Measurements from ENCODE around the gene CAPN14.
"Not testable (repeated sequence)": the region's sequence is repeated elsewhere in the genome, so short reads cannot be mapped to it uniquely, and the experiment has no call there.

CAPN14 gene

DNA sequence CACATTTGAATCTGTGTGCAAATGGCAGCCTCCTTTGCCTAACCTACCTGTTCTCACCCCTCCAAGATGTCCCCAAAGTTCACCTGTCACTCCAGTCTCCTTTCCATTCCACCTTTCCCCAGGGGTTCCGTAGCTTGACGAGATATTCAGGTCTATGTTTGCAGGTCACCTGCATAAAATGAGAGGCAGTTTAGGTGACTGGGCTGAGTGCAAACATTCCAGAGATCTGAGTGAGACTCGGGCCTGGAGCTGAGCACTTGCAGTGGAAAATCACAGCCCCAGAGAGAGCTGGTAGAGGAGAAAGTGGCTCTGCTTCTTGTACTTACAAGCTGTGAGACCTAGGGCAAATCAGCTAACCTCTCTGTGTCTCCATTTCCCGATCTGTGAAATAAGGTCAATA is 20.1 kb downstream of the CAPN14 start:
- DNase-seq (ENCODE audit: low read depth in 2 of 2): no peak

DNA sequence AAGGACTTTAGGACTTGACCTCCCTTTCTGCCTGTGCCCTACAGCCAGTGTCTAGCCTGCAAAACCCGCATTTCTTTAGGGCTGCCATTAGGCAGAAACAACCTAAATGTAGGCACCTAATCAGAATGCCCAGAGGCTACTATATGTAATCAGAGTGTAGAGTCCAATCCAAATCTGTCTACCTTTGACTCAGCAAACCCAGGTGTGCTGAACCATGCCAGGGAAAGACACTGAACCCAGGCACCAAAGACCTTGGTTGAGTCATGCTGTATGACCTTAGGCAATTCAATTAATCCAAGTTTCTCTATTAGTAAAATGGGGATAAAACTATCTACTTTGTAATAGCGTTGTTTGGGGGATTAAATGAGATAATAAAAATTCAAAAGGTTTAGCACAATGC is 20.7 kb downstream of the CAPN14 start:
- DNase-seq (ENCODE audit: low read depth in 2 of 2): no peak

DNA sequence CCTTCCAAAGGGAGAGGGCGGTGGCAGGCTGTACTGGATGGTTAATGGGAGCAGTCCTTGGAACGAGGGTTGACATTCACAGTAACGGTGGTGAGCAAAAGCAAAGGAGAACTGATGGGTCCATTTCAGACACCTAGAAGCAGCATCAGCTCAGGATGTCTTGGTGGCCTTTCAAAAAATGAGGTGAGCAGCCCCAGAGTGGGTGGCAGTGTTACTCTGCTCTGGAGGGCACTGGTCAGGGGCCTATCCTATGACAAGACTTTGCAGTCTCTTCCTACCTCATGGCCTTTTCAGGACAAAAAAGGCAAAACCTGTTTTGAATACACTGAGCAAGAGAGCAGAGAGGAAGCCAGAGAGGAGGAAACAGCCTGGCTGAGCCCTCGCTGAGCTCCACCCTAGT is 23.5 kb downstream of the CAPN14 start:
- no peak for DNase-seq (ENCODE audit: low read depth in 2 of 2)

- DNase-seq (ENCODE audit: low read depth in 2 of 2): no peak
These were observed 24.4 kb downstream of the CAPN14 start for GRCh38 chr2:31192851-31193392.

DNA sequence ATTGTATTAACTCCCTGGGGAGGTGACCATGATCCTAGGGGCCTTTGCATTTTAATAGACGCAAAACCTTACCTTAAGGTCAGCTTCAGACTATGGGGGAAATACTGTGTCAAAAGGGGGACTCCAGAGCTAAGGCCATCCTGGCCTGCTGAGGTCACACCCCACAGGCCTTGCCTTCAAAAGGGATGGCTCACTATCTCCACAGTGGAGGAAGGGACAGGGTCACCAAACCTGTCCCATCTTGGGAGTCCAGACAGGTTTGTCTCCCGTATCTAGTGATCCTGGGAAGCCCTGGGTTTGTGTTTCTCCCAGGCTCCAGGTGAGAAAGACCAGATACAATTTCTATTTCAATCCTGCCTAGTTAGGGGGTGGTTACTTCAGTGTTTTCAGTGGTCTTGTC is 24.9 kb downstream of the CAPN14 start:
- no peak for DNase-seq (ENCODE audit: low read depth in 2 of 2)

GRCh38 chr2:31191931-31192330 is 25.4 kb downstream of the CAPN14 start:
- no peak for DNase-seq (ENCODE audit: low read depth in 2 of 2)

DNA sequence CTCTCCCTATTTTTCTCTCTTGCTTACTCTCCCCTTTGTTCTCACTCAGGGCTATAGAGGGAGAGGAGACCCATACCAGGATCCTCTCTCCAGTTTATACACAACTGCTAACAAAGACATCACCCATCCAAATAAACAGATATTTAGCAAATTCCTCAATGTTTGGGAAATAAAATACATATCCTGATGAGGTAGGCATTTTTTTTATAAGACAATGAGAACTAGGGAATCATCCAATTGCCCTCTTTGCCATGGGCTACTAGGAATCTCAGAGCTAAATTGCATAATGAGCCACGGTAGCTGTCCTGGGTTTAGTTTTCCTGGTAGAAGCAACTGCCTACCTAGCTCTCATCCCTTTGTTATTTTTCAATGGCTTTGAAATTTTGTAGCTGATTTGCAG is 27.1 kb downstream of the CAPN14 start:
- DNase-seq (ENCODE audit: low read depth in 2 of 2): no peak

GRCh38 chr2:31189141-31189540 is 28.2 kb downstream of the CAPN14 start:
- no peak for DNase-seq (ENCODE audit: low read depth in 2 of 2)

DNA sequence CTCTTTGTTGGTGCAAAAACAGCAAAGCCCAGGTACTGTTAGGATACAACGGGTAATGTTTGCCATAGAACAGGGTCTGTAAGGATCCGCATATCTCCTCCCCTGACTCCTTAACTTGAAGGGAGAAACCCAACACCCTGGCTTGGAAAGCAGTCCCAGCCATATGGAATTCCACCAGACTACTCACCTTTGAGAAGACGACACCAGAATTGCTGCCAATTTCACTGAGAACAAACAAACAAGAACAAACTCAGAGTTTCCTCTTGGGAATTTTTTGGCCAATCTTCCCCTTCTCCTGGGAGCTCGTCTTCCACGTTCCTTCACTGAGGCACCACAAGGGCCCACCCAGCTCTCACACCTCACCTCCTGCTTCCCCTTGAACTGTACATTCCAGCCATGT is 29.2 kb downstream of the CAPN14 start:
- DNase-seq (ENCODE audit: low read depth in 2 of 2): no peak

GRCh38 chr2:31187166-31187565 is 30.1 kb downstream of the CAPN14 start:
- DNase-seq (ENCODE audit: low read depth in 2 of 2): no peak

DNA sequence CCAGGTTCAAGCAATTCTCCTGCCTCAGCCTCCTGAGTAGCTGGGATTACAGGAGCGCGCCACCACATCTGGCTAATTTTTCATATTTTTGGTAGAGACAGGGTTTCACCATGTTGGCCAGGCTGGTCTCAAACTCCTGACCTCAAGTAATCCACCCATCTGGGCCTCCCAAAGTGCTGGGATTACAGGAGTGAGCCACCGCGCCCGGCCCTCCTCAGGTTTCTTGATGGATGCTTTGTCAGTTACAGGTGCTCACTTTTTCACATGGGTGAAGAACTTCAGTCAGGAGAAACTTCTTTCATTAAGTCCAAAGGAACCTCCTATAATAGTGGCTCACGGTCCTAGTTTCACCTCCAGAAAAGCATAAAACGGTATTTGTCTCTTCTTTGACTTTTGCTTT is 33.3 kb downstream of the CAPN14 start:
- not testable (repeated sequence) for DNase-seq (ENCODE audit: low read depth in 2 of 2)

DNA sequence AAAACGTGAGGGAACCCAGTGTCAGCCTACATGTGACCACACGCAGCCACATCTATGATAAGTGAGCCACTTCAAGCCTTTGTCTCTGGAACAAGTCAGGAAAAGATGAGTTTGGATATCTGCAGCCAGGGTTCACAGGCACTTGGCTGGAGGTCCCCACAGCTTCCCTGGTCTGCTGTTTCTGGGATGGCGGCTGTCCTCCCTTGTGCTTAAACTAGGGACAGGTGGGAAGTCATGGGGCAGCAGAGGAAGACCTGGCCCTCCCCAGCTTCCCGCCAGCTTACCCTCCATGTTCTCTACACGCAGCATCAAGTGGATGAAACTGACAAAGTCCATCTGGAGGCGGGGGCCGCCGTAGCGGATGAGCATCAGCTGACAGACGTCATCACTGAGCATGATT is 40.6 kb downstream of the CAPN14 start:
- DNase-seq (ENCODE audit: low read depth in 2 of 2): no peak

DNA sequence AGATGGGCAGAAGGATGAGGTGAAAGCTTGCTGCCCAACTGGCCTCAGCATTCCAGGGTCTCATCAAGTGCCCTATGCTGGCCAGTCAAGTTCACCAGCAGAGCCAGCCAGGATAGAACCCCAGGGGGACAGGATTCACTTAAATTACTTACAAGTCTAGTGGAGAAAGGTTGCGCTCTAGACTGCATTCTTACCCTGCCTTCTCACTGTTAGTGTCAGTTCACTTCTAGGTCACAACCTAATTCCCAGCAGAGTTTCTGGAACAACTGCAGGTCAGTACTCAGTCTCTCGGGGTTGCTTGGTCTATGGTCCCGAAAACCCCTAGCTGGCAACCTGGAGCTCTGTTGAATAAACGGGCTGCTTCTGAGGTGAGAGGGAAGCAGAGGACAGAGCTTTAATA is 46.2 kb downstream of the CAPN14 start:
- no peak for DNase-seq (ENCODE audit: low read depth in 2 of 2)

GRCh38 chr2:31170071-31170698 is 47.1 kb downstream of the CAPN14 start:
- peak; percentile 27 to 31 for DNase-seq (ENCODE audit: low read depth in 2 of 2)

DNA sequence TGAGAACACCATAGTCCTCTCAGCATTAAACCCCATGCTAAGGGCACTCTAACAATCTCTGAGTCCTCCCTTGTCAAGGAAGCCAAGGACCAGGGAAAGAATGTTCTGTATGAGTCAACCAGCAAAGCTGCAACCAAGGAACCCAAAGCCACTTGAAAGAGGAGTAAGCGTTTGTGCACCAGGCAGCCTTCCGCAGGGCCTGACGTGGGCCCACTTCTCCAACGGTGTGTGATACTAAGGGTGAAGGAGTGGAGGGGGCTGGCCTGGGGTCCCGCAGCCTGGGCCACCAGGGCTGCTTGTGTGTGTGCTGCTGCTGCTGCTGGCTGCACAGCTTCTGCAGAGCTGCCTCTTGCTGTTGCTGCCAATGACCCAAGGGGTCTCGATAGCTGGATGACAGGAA is 49.0 kb downstream of the CAPN14 start:
- no peak for DNase-seq (ENCODE audit: low read depth in 2 of 2)

DNA sequence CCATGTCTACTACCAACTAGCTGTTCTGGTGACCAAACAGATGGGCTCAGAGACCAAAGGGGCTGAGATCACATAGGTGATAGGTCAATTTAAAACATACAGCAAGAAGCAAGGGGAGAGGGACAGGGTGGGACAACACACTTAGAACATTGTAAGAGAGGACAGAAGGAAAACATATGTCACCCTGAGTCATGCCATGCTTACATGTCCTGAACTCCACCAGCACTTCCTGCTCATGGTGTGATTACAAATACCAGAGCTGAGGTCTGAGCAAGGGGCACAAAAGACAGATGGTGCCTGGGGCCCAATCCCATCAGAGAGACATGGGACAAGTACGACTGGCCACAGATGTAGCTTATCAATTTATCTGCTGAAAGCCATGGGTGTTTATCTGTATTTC is 50.4 kb downstream of the CAPN14 start:
- no peak for DNase-seq (ENCODE audit: low read depth in 2 of 2)

- no peak for DNase-seq (ENCODE audit: low read depth in 2 of 2)
These were observed 54.2 kb downstream of the CAPN14 start for GRCh38 chr2:31163011-31163539.

DNA sequence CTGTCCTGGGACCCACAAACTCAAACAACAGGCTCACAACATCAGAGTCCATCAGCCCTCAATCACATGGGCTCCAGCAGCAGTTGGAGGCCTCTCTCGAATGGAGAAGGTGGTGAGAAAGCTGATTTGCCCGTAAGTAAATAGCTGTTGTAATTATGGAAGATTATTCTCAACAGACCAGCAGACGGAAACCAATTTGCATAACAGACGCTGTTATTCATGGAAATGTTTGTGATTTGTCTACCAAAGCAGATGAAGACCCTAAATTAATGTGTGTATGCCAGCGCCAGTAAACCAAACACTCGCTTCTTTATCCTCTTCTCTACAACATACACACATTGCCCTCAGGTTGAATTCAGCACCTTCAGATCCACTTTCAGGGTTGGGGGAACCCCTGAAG is 55.7 kb downstream of the CAPN14 start:
- no peak for DNase-seq (ENCODE audit: low read depth in 2 of 2)

DNA sequence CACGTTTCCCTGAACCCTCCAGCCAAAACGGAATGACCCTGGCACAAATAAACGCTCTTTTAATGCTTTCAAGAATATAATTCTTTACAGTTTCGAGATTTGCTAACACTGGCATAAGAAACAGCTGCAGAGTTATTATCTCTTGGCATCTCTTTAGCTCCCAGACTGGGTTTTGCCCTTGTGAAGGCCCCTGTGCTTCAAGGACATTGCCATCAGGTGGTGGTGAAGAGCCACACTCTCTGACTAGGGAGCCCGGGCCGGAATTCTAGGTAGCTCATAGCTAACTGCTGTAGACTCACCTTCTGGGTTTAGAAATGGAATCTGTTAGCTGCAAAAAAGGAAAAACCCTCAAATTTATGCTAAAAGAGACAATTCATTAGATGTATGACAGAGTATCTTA is 65.8 kb downstream of the CAPN14 start:
- DNase-seq (ENCODE audit: low read depth in 2 of 2): no peak

- DNase-seq (ENCODE audit: low read depth in 2 of 2): no peak
These were observed 67.1 kb downstream of the CAPN14 start for GRCh38 chr2:31150120-31150670.

- DNase-seq (ENCODE audit: low read depth in 2 of 2): no peak
These were observed 68.8 kb downstream of the CAPN14 start for GRCh38 chr2:31148514-31148913.

GRCh38 chr2:31147645-31148044 is 69.7 kb downstream of the CAPN14 start:
- no peak for DNase-seq (ENCODE audit: low read depth in 2 of 2)

GRCh38 chr2:31142110-31142509 is 75.2 kb downstream of the CAPN14 start:
- no peak for DNase-seq (ENCODE audit: low read depth in 2 of 2)
